Ectodermal cell (in vitro differentiated cells): Measurements from ENCODE around the gene PPP1R14C.

ENCODE experiments used
- H3K27ac ChIP-seq: 2 replicates; pipeline ENCODE4 v1.7.0; 2013; ENCODE audit warnings: mild to moderate bottlenecking, low read depth, low read length; ENCODE audit not compliant: insufficient read depth, poor library complexity, severe bottlenecking
- H3K27me3 ChIP-seq: 2 replicates; pipeline ENCODE4 v1.7.0; 2013; ENCODE audit warnings: mild to moderate bottlenecking, low read length; ENCODE audit not compliant: insufficient read depth, control insufficient read depth, poor library complexity, severe bottlenecking
- H3K36me3 ChIP-seq: one replicate; pipeline ENCODE4 v1.7.0; 2013; ENCODE audit warnings: low read length; ENCODE audit not compliant: control insufficient read depth, insufficient read depth
- H3K4me1 ChIP-seq: one replicate; pipeline ENCODE4 v1.7.0; 2013; ENCODE audit warnings: low read length; ENCODE audit not compliant: control insufficient read depth, insufficient read depth
- H3K4me3 ChIP-seq: 2 replicates; pipeline ENCODE4 v1.7.0; 2013; ENCODE audit warnings: low read depth, low read length, control low read depth; ENCODE audit not compliant: insufficient read depth
- H3K9me3 ChIP-seq: 2 replicates; pipeline ENCODE4 v1.7.0; 2013; ENCODE audit warnings: mild to moderate bottlenecking, low read length, moderate library complexity; ENCODE audit not compliant: control insufficient read depth
- WGBS, 2 experiments: methylation state at CpG; one replicate each; pipeline ENCODE4 v1.1.7; 2013; ENCODE audit warnings: missing lambda C conversion rate in 2 of 2; 5-methylcytosine and 5-hydroxymethylcytosine counted together

The PPP1R14C gene

DNA sequence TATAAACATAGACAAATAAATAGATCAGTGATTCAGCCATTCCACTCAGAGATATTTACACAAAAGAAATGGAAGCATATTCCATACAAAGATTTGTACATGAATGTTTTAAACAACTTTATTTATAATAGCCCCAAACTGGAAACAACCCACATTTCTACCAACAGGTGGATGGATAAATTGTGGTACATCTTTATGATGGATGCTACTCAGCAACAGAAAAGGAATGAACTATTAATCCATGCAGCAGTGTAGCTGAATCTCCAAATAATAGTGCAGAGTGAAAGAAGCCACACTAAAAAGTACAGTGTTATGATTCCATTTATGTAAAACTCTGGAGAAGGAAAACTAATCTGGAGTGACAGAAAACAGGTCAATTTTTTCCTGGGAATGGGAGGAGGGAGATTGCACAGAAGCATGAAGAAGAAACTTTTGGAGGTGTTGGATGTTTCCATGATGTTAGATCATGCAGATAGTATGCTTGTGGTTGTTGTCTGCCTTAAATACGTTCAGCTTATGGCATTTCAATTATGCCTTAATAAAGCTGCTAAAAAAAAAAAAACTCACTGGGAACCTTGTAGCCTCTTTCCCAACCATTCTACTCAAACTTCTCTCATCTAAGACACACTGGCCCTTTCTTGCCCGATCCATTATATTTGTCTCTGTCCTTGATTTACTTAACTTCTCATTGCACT is 100.9 kb downstream of the PPP1R14C start:
- Histone ChIP-seq H3K9me3 (no peaks in the 10 kb centered on the region), H3K36me3 (no peaks in the 10 kb centered on the region), H3K4me1 (no peaks in the 10 kb centered on the region), H3K27me3 (no peaks in the 10 kb centered on the region), H3K4me3 (no peak overlapping the region), H3K27ac (no peak overlapping the region)
- WGBS, 2 experiments, result 84 to 94% methylated on average over 2 of the region's 2 CpGs

DNA sequence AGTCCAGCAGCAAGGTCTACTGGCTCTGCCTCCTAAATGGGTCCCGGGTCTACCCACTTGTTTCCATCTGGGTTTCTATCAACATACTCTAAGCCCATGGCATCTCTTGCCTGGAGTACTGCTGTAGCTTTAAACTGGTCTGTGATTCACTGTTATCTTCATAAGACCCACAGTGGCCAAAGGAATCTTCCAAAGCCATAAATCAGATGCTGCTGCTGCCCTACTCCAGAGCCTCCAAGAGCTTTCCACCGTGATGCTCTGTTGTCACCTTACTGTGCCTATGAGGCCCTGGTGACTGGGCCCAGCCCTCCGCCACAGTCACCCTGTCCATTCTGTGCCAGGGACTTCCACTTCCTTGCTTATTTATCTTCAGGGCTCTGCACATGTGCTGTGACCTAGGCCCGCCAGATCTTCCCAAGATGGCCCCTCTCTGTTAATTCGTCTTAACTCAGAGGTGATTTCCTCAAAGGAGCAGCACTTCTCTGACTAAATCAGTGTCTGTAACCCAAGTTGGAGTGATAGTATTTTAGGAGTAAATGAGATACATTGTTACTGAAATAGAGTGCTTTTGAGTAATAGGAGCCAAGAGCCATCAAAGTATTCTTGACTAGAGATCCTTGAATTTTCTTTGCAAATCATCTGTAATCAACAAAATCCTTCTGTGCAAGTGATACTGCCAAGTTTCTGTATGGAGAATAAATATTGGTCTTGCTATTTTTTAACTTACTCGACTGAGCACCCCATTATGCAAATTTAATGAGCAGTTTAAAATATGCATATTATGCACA is 102.5 kb downstream of the PPP1R14C start:
- H3K27ac ChIP-seq, result no peak overlapping the region
- no peak overlapping the region for H3K4me3 ChIP-seq
- 94 to 96% methylated on average over 5 of the region's 6 CpGs for WGBS, 2 experiments
- no peaks in the 10 kb centered on the region for H3K36me3 ChIP-seq
- no peaks in the 10 kb centered on the region for H3K4me1 ChIP-seq
- no peaks in the 10 kb centered on the region for H3K27me3 ChIP-seq
- H3K9me3 ChIP-seq, result no peaks in the 10 kb centered on the region

- Histone ChIP-seq H3K36me3 (no peaks in the 10 kb centered on the region), H3K27me3 (no peaks in the 10 kb centered on the region), H3K9me3 (no peaks in the 10 kb centered on the region), H3K4me3 (no peak overlapping the region), H3K27ac (no peak overlapping the region), H3K4me1 (no peaks in the 10 kb centered on the region)
- WGBS, 2 experiments, result 90 to 95% methylated on average over 2 of the region's 2 CpGs
These were observed 105.0 kb downstream of the PPP1R14C start for GRCh38 chr6:150247803-150248202.

DNA sequence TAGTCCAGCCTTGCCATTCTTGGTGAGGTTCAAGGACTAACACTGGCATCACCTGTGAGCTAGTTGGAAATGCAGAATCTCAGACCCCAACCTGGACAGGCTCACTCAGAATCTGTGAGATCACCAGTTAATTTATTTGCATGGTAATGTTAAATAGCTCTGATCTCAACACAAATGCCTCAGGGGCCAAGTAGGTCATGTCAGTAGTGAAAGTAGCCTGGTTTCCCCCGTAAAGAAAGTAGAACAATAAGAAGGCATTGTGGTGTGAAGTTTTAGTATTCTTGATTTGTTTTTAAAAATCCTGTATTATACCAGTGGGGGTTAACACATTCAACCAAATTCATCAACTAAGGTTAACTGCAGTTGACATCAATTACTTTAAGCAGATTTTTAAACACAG is 105.5 kb downstream of the PPP1R14C start:
- Histone ChIP-seq H3K27ac (no peak overlapping the region), H3K4me1 (no peaks in the 10 kb centered on the region), H3K4me3 (no peak overlapping the region), H3K36me3 (no peaks in the 10 kb centered on the region), H3K9me3 (no peaks in the 10 kb centered on the region), H3K27me3 (no peaks in the 10 kb centered on the region)
- WGBS, 2 experiments, result 67 to 90% methylated on average over 1 of the region's 1 CpG

- H3K4me3 ChIP-seq, result no peak overlapping the region
- H3K27ac ChIP-seq, result no peak overlapping the region
- no peaks in the 10 kb centered on the region for H3K4me1 ChIP-seq
- H3K27me3 ChIP-seq, result no peaks in the 10 kb centered on the region
- H3K9me3 ChIP-seq, result no peaks in the 10 kb centered on the region
- 91 to 94% methylated on average over 2 of the region's 2 CpGs for WGBS, 2 experiments
- no peaks in the 10 kb centered on the region for H3K36me3 ChIP-seq
These were observed 106.4 kb downstream of the PPP1R14C start for GRCh38 chr6:150249261-150249660.

- Histone ChIP-seq H3K27me3 (no peaks in the 10 kb centered on the region), H3K9me3 (no peaks in the 10 kb centered on the region), H3K36me3 (no peaks in the 10 kb centered on the region), H3K27ac (no peak overlapping the region), H3K4me3 (no peak overlapping the region), H3K4me1 (no peaks in the 10 kb centered on the region)
- 77 to 78% methylated on average over 4 of the region's 4 CpGs for WGBS, 2 experiments
These were observed 108.0 kb downstream of the PPP1R14C start for GRCh38 chr6:150250826-150251225.

GRCh38 chr6:150251566-150252186 is 108.8 kb downstream of the PPP1R14C start:
- Histone ChIP-seq H3K9me3 (no peaks in the 10 kb centered on the region), H3K27me3 (no peaks in the 10 kb centered on the region), H3K36me3 (no peaks in the 10 kb centered on the region), H3K27ac (no peak overlapping the region), H3K4me3 (no peak overlapping the region), H3K4me1 (no peaks in the 10 kb centered on the region)
- 95 to 97% methylated on average over 6 of the region's 6 CpGs for WGBS, 2 experiments

GRCh38 chr6:150252714-150253444 is 110.0 kb downstream of the PPP1R14C start:
- Histone ChIP-seq H3K27me3 (no peaks in the 10 kb centered on the region), H3K4me1 (no peaks in the 10 kb centered on the region), H3K9me3 (no peaks in the 10 kb centered on the region), H3K36me3 (no peaks in the 10 kb centered on the region), H3K4me3 (no peak overlapping the region), H3K27ac (no peak overlapping the region)
- WGBS, 2 experiments, result 92 to 93% methylated on average over 6 of the region's 6 CpGs

DNA sequence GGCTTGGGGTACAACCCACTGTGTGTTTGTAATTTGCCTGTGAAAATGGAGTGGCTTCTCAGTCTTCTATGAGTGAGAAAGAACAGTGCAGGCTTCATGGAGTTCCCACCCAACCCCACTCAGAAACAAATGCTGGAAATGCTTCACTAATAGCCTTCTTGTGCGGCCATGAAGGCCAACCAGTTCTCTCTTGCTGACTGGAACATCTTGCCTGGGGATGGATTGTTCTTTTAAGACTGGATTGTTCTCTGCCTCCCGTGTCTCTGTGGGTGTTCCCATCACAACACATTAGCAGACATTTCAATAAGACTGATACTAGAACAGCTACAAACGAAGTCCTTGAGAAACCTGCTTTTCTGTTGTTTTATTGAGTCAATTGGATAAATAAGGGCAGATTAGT is 110.6 kb downstream of the PPP1R14C start:
- H3K36me3 ChIP-seq, result no peaks in the 10 kb centered on the region
- no peaks in the 10 kb centered on the region for H3K9me3 ChIP-seq
- no peak overlapping the region for H3K4me3 ChIP-seq
- H3K27me3 ChIP-seq, result no peaks in the 10 kb centered on the region
- H3K27ac ChIP-seq, result no peak overlapping the region
- no peaks in the 10 kb centered on the region for H3K4me1 ChIP-seq
- 80 to 88% methylated on average over 3 of the region's 3 CpGs for WGBS, 2 experiments

DNA sequence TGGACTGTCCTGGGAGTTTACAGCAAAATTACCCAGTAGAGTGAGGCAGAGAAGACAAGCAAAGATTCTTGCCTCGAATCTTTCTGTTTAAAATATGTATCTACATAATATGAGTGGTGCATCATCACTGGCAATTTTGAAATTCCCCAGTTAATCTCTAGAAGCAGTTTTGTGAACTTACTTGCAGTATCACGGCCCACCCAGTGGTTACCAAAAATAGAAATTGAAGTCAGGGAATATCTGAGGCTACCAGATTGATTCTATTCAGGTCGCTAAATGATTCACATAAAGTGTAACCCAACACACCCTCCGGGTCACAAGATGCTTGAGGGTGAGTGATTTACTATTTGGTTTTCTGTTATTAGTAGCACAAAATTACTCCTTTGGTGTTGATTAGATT is 111.9 kb downstream of the PPP1R14C start:
- Histone ChIP-seq H3K36me3 (no peaks in the 10 kb centered on the region), H3K4me3 (no peak overlapping the region), H3K27ac (no peak overlapping the region), H3K4me1 (no peaks in the 10 kb centered on the region), H3K9me3 (no peaks in the 10 kb centered on the region), H3K27me3 (no peaks in the 10 kb centered on the region)
- 95 to 97% methylated on average over 4 of the region's 4 CpGs for WGBS, 2 experiments
